Kidney (tissue), 14 donors: Measurements from ENCODE around the gene TTI1. TPM values are rescaled to one million over a fixed set of nuclear protein-coding genes. Genes with fewer than 3 reads are reported as not detected.

Experiments used
- DNase-seq, 5 donors: peaks; one replicate each; pipeline ENCODE4 v3.0.0-alpha.2; 2013 to 2020
- FAIRE-seq: peaks from 2 replicates; lab custom pipeline; 2012; peaks lifted over from hg19 to GRCh38; lab: Jason Lieb, UNC
- H3K27ac ChIP-seq, 2 donors: one replicate each; pipeline ENCODE4 v1.7.0; 2013; ENCODE audit warnings: low read depth in 2 of 2, low read length in 2 of 2, inconsistent platforms in 1 of 2
- H3K27me3 ChIP-seq: one replicate; pipeline ENCODE4 v1.7.1; 2013; ENCODE audit warnings: low read length, inconsistent platforms; ENCODE audit not compliant: control insufficient read depth, insufficient read depth
- H3K36me3 ChIP-seq, 3 donors: one replicate each; pipeline versions ENCODE4 v1.7.0 to v1.7.1; 2013; ENCODE audit warnings: low read length in 3 of 3, control low read depth in 1 of 3, inconsistent platforms in 1 of 3; ENCODE audit not compliant: insufficient read depth in 3 of 3, control insufficient read depth in 2 of 3
- H3K4me1 ChIP-seq, 3 donors: one replicate each; pipeline versions ENCODE4 v1.7.0 to v1.7.1; 2013; ENCODE audit warnings: low read length in 3 of 3, inconsistent platforms in 1 of 3, low read depth in 1 of 3; ENCODE audit not compliant: control insufficient read depth in 2 of 3, insufficient read depth in 2 of 3
- H3K4me3 ChIP-seq, 3 donors: one replicate each; pipeline versions ENCODE4 v1.7.0 to v1.8.1; 2013; ENCODE audit warnings: low read length in 3 of 3, control low read depth in 1 of 3, inconsistent platforms in 1 of 3
- H3K9ac ChIP-seq, 3 donors: one replicate each; pipeline versions ENCODE4 v1.7.0 to v1.7.1; 2013; ENCODE audit warnings: low read length in 3 of 3, control low read depth in 1 of 3, inconsistent platforms in 1 of 3
- H3K9me3 ChIP-seq, 3 donors: one replicate each; pipeline versions ENCODE4 v1.7.0 to v1.7.1; 2013; ENCODE audit warnings: low read length in 3 of 3, control low read depth in 1 of 3, inconsistent platforms in 1 of 3; ENCODE audit not compliant: control insufficient read depth in 2 of 3, insufficient read depth in 1 of 3
- intact Hi-C: fragments of 100-400 bp; cut with DNase I; formaldehyde crosslinking; loops from one replicate; pipeline ENCODE4 v1.11.1; 2022
- polyA plus RNA-seq: library from polyadenylated mRNA; stranded (reverse); fragments of 350-450 nt; fragmentation: Illumina TruSeq; extraction: RNeasy Lipid Tissue Mini Kit (QIAGEN cat#74804); gene quantifications from one replicate; pipeline ENCODE4 v1.2.3, GENCODE V29; 2014; ENCODE audit warnings: low read depth, low replicate concordance; ENCODE audit not compliant: insufficient read depth
- total RNA-seq: library from RNA; stranded (reverse); fragmentation: NEBNext Ultra II Directional; extraction: Animal tissue kit (Norgen Biotek cat#: 25700); gene quantifications from one replicate; pipeline ENCODE4 v1.2.1, GENCODE V29; 2021
- TF ChIP-seq, protein P1 (sequence below): IDR thresholded peaks from 3 replicates; pipeline ENCODE4 v1.5.1; 2012; ENCODE audit warnings: mild to moderate bottlenecking, moderate library complexity, borderline replicate concordance; ENCODE audit not compliant: insufficient read depth; ENCODE audit errors: extremely low read depth
- donor health status: control.
- donor health status: control.
- donor health status: control.
- donor health status: control.
- donor health status: control.
- donor health status: DM: yes; HTN: yes; CAD: no.
- donor health status: Normal renal cell carcinoma (clear cell type).

TTI1 gene
- total and polyA plus RNA-seq, 2 donors from 2014 or later, result 8.6 to 19.5 TPM

DNA sequence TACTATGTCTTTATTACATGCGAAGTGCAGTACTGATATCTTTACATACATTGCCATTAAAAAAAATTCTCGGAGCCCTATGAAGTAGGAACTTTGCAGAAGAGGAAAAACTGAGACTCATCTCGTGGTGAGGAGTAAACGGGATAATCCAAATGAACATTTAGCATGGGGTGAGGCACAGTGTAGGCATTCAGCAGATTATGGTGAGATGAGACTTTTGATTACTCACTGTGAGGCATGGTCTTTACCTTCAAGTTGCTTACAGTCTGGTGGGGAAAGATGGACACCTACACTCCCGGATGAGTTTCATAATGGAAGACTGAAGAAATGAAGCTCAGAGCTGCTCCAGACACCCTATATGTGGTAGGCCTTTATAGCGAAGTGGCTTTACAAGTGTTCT lies 1.7 kb upstream of the TTI1 start:
- FAIRE-seq, result no peak

GRCh38 chr20:38034108-38034649 lies 923 bp upstream of the TTI1 start:
- peak overlapping the region; percentile 83 to 96 (median 84) for H3K4me3 ChIP-seq
- peaks cover 0 to 25% (median 15%) of the 10 kb centered on the region in 3 donors for H3K4me1 ChIP-seq
- peaks cover 0 to 4% (median 0%) of the 10 kb centered on the region in 3 donors for H3K36me3 ChIP-seq
- H3K27ac ChIP-seq, result peak overlapping the region; percentile 95
- TF ChIP-seq, protein P1, sequence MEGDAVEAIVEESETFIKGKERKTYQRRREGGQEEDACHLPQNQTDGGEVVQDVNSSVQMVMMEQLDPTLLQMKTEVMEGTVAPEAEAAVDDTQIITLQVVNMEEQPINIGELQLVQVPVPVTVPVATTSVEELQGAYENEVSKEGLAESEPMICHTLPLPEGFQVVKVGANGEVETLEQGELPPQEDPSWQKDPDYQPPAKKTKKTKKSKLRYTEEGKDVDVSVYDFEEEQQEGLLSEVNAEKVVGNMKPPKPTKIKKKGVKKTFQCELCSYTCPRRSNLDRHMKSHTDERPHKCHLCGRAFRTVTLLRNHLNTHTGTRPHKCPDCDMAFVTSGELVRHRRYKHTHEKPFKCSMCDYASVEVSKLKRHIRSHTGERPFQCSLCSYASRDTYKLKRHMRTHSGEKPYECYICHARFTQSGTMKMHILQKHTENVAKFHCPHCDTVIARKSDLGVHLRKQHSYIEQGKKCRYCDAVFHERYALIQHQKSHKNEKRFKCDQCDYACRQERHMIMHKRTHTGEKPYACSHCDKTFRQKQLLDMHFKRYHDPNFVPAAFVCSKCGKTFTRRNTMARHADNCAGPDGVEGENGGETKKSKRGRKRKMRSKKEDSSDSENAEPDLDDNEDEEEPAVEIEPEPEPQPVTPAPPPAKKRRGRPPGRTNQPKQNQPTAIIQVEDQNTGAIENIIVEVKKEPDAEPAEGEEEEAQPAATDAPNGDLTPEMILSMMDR, result no peak
- peak overlapping the region; percentile 87 to 94 (median 90) for H3K9ac ChIP-seq
- FAIRE-seq (no peak), DNase-seq (no peak)
- intact Hi-C loops, result no loop called here
- no peaks in the 10 kb centered on the region for H3K27me3 ChIP-seq
- no peaks in the 10 kb centered on the region for H3K9me3 ChIP-seq

More for the DNA sequence above, 1.7 kb upstream of the TTI1 start:
- DNase-seq, result no peak
- Histone ChIP-seq H3K36me3 (peaks cover 0 to 4% (median 0%) of the 10 kb centered on the region in 3 donors), H3K9me3 (no peaks in the 10 kb centered on the region), H3K27ac (no peak overlapping the region), H3K9ac (peak overlapping the region in 2 of 3 donors; percentile 90 to 94), H3K4me1 (peaks cover 0 to 25% (median 15%) of the 10 kb centered on the region in 3 donors), H3K27me3 (no peaks in the 10 kb centered on the region), H3K4me3 (peak overlapping the region in 2 of 3 donors; percentile 84 to 96)
- TF ChIP-seq, protein P1, result no peak
- intact Hi-C loops, result no loop called here

GRCh38 chr20:38032585-38033329 lies 499 bp downstream of the TTI1 start:
- TF ChIP-seq, protein P1, result no peak
- DNase-seq (peak in 1 of 5 donors; percentile 43), FAIRE-seq (no peak)
- Histone ChIP-seq H3K4me3 (peak overlapping the region; percentile 83 to 96 (median 84)), H3K27ac (peak overlapping the region; percentile 95), H3K9me3 (no peaks in the 10 kb centered on the region), H3K36me3 (peaks cover 0 to 4% (median 0%) of the 10 kb centered on the region in 3 donors), H3K4me1 (peaks cover 0 to 25% (median 15%) of the 10 kb centered on the region in 3 donors), H3K27me3 (no peaks in the 10 kb centered on the region), H3K9ac (peak overlapping the region; percentile 8 to 94 (median 87))
- intact Hi-C loops, result no loop called here
